Tibial artery (tissue), 4 donors: ENCODE data around the gene CCNL2.

Experiments used
- DNase-seq, 2 donors: peaks; one replicate each; pipeline ENCODE4 v3.0.0-alpha.2; 2019
- H3K27ac ChIP-seq, 2 donors: fragments of 200-600 bp; sonication (generic) in 1 of 2; 1 replicate in 1 of 2; 2 replicates in 1 of 2; pipeline ENCODE4 v1.5.1; 2018 to 2019; ENCODE audit warnings: mild to moderate bottlenecking in 1 of 2
- H3K27me3 ChIP-seq, 2 donors: fragments of 200-600 bp; sonication (generic) in 1 of 2; one replicate each; pipeline versions ENCODE4 v1.5.1 to v1.6.0; 2016 to 2019
- H3K36me3 ChIP-seq, 3 donors: fragments of 200-600 bp; sonication (generic) in 2 of 3; one replicate each; pipeline ENCODE4 v1.5.1; 2016 to 2019; ENCODE audit warnings: mild to moderate bottlenecking in 2 of 3
- H3K4me1 ChIP-seq, 4 donors: fragments of 200-600 bp; sonication (generic) in 2 of 4; 1 replicate in 3 of 4; 2 replicates in 1 of 4; pipeline ENCODE4 v1.5.1; 2016 to 2019
- H3K4me3 ChIP-seq, 2 donors: fragments of 200-600 bp; sonication (generic) in 1 of 2; 1 replicate in 1 of 2; 2 replicates in 1 of 2; pipeline ENCODE4 v1.5.1; 2018 to 2019; ENCODE audit warnings: mild to moderate bottlenecking in 2 of 2
- H3K9me3 ChIP-seq, 3 donors: fragments of 200-600 bp; sonication (generic) in 1 of 3; one replicate each; pipeline ENCODE4 v1.5.1; 2016 to 2019
- CTCF ChIP-seq, 2 experiments: fragments of 200-600 bp in 1 of 2; fragments of 450-650 bp in 1 of 2; IDR thresholded peaks; one replicate each; pipeline ENCODE4 v1.5.1; 2017 to 2019; ENCODE audit warnings: antibody characterized with exemption in 2 of 2, mild to moderate bottlenecking in 1 of 2, moderate library complexity in 1 of 2
- intact Hi-C: fragments of 100-400 bp; cut with DNase I; formaldehyde crosslinking; loops from one replicate; pipeline ENCODE4 v1.15.0; 2023; ENCODE audit warnings: low total_unique reads

CCNL2 gene

GRCh38 chr1:1356166-1356795 lies 42.9 kb downstream of the CCNL2 start:
- Histone ChIP-seq H3K4me1 (peaks cover 0 to 99% (median 84%) of the 10 kb centered on the region in 4 donors), H3K4me3 (peak overlapping the region; percentile 71 to 78), H3K9me3 (no peaks in the 10 kb centered on the region), H3K36me3 (peaks cover 9 to 27% (median 24%) of the 10 kb centered on the region in 3 donors), H3K27ac (peak overlapping the region; percentile 94 to 97), H3K27me3 (no peaks in the 10 kb centered on the region)
- TF ChIP-seq CTCF (IDR thresholded peaks at IDR 0.05), result no peak
- intact Hi-C loops, result no loop called here
- no peak for DNase-seq

- TF ChIP-seq CTCF (IDR thresholded peaks at IDR 0.05), result no peak
- Histone ChIP-seq H3K4me1 (peaks cover 0 to 91% (median 77%) of the 10 kb centered on the region in 4 donors), H3K9me3 (no peaks in the 10 kb centered on the region), H3K4me3 (peak overlapping the region; percentile 71 to 78), H3K27me3 (no peaks in the 10 kb centered on the region), H3K27ac (peak overlapping the region; percentile 94 to 97), H3K36me3 (peaks cover 9 to 27% (median 24%) of the 10 kb centered on the region in 3 donors)
- intact Hi-C loops, result no loop called here
- DNase-seq, result peak in 1 of 2 donors; percentile 84
These were observed 43.7 kb downstream of the CCNL2 start for GRCh38 chr1:1355416-1355815.

GRCh38 chr1:1354271-1355247 lies 44.6 kb downstream of the CCNL2 start:
- Histone ChIP-seq H3K27ac (peak overlapping the region; percentile 94 to 97), H3K36me3 (peaks cover 9 to 27% (median 24%) of the 10 kb centered on the region in 3 donors), H3K9me3 (no peaks in the 10 kb centered on the region), H3K4me3 (peak overlapping the region; percentile 71 to 78), H3K27me3 (no peaks in the 10 kb centered on the region), H3K4me1 (peaks cover 0 to 83% (median 70%) of the 10 kb centered on the region in 4 donors)
- intact Hi-C loops, result no loop called here
- DNase-seq, result no peak
- no peak for TF ChIP-seq CTCF (IDR thresholded peaks at IDR 0.05)

GRCh38 chr1:1353389-1354151 lies 45.6 kb downstream of the CCNL2 start:
- Histone ChIP-seq H3K36me3 (peaks cover 9 to 27% (median 24%) of the 10 kb centered on the region in 3 donors), H3K9me3 (no peaks in the 10 kb centered on the region), H3K4me1 (peaks cover 0 to 73% (median 60%) of the 10 kb centered on the region in 4 donors), H3K27ac (peak overlapping the region; percentile 19 to 39), H3K27me3 (no peaks in the 10 kb centered on the region), H3K4me3 (no peak overlapping the region)
- no peak for DNase-seq
- intact Hi-C loops, result no loop called here
- no peak for TF ChIP-seq CTCF (IDR thresholded peaks at IDR 0.05)

GRCh38 chr1:1352786-1353388 lies 46.2 kb downstream of the CCNL2 start:
- peak overlapping the region in 1 of 2 donors; percentile 63 for H3K27ac ChIP-seq
- TF ChIP-seq CTCF (IDR thresholded peaks at IDR 0.05), result no peak
- H3K4me1 ChIP-seq, result peaks cover 0 to 73% (median 60%) of the 10 kb centered on the region in 4 donors
- DNase-seq, result no peak
- H3K4me3 ChIP-seq, result no peak overlapping the region
- no peaks in the 10 kb centered on the region for H3K27me3 ChIP-seq
- H3K9me3 ChIP-seq, result no peaks in the 10 kb centered on the region
- intact Hi-C loops, result no loop called here
- H3K36me3 ChIP-seq, result peaks cover 9 to 27% (median 24%) of the 10 kb centered on the region in 3 donors
